ENCODE data around the gene FARP1.

GRCh38 chr13:98157609-98158008 lies 14.7 kb downstream of the FARP1 start:
- no peak for TF ChIP-seq CTCF (IDR thresholded peaks at IDR 0.05; ENCODE audit: low read depth, low read length, poor library complexity, severe bottlenecking)
- TF ChIP-seq EZH2phosphoT487 (IDR thresholded peaks at IDR 0.05; ENCODE audit: borderline replicate concordance, low read length): no peak

Data from DOHH2 (cell line).